Glomerular visceral epithelial cell (primary cell): Measurements from ENCODE around the gene SPI1.

Experiments used
- DNase-seq: peaks from one replicate; pipeline ENCODE4 v3.0.0-alpha.2; 2016; ENCODE audit errors: extremely low spot score

SPI1 gene

GRCh38 chr11:47378010-47378835, at the start of gene SPI1:
SPI1 (minus strand) TSS chr11:47378547; CDS start chr11:47378353, 194 bp downstream.
- DNase-seq: no peak

DNA sequence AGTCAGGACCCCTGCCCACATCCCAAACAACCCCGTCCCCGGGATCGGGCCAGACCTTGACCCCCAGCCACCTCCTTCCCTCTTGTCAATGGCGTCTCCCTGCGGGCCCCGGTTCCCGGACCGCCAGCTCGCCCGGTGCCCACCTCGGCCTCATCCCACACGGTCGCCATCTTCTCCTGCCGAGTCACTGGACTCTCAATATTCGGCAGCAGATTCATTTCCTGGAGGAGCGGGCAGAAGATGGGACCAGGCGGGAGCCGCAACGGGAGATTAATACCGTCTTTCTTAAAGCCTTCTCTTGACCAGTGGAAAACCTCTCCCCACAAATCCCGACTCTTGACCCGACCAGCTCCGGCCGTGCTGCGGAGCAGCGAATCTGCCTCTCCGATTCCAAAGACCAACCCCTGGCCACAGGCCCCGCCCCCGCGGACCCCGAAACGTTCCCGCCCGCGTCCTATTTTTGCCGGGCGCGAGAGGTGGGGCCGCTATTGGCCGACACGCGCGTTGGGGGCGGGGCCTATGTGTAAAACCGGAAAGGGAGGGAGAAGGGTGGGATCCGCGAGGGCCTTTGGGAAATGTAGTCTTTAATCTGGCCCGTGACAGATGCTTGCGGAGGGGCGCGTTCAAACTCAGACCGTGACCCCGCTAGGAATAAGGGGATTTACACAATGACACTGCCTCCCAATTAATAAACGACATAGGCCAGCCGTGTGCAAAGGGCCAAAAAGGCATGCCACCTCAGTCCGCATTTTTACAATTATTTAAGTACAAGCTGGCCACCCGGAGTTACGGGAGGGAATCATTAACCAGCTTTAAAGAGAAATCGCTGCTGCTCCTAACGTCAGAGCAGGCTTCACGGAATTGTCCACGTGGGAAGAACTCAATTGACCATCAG, 48.0 kb upstream of the SPI1 start, which contains the start of gene PSMC3:
PSMC3 (minus strand) TSS at position 378 of the 895 bp plus-strand sequence; CDS start at position 218, 160 bp downstream.
- DNase-seq: peak; percentile 97

DNA sequence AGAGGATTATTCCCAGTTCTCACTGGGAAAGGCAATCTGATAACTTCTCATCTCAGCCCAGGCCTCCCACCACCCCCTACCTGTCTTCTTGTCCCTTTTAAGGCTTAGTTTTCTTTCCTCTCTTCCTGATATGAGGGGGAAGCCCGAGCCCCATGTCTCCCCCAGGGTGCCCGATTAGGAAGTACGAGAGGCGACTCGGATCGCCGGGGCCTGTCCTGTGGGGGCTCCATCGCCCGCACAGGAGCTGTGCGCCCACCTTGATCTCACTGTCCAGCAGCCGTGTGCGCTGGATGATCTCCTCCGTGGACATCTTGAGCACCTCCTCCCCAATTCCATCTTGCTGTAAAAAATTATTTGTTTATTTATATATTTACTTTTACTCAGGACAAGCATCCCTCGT, 47.3 kb upstream of the SPI1 start:
- no peak for DNase-seq

GRCh38 chr11:47418454-47419259, 40.3 kb upstream of the SPI1 start:
- DNase-seq: no peak

DNA sequence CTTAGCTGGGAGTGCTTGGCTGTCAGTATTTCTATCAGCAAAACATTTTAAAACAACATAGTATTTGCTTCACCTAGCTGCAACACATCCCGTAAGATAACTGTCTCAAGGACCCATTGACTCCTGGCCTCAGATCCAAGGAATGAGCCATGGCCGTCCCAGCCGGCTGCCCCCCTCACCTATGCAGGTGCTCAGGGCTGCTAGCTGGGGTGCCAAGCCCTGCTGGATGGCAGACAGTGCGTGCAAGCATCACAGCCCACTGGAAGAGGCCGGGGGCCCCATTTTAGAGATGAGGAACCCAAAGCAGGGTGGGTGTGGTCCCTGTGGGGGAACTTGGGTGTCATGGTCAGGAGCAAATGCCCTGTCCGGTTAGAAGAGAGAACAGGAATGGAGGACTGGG, 39.4 kb upstream of the SPI1 start:
- DNase-seq: no peak

DNA sequence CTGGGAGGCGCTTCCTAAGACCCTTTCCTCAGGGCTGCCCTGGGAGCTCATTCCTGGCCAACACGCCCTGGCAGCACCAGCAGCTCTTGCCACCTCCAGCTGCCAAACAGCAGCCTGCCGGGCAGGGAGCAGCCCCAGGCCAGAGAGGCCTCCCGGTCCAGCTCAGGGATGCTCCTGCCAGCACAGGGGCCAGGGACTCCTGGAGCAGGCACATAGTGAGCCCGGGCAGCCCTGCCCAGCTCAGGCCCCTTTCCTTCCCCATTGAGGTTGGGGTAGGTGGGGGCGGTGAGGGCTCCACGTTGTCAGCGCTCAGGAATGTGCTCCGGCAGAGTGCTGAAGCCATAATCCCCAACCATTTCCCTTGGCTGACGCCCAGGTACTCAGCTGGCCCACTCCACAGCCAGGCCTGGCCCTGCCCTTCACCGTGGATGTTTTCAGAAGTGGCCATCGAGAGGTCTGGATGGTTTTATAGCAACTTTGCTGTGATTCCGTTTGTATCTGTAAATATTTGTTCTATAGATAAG, 37.7 kb upstream of the SPI1 start:
- peak; percentile 95 for DNase-seq

- no peak for DNase-seq
Measured at GRCh38 chr11:47415091-47415854, 36.9 kb upstream of the SPI1 start.

DNA sequence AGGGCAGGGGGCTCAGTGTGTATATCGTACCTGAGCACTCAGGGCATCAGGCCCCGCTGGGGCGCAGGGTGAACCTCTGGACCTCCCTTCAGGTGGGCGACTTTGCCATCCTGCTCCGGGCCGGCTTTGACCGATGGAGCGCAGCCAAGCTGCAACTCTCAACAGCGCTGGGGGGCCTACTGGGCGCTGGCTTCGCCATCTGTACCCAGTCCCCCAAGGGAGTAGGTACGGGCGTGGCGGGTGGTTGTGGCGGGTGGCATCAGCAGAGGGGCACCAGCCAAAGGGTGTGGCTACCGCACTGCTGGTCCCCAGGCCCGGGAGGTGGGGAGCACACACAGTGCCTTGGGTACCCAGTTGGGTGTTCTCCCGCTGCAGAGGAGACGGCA, 36.3 kb upstream of the SPI1 start:
- DNase-seq: no peak

DNA sequence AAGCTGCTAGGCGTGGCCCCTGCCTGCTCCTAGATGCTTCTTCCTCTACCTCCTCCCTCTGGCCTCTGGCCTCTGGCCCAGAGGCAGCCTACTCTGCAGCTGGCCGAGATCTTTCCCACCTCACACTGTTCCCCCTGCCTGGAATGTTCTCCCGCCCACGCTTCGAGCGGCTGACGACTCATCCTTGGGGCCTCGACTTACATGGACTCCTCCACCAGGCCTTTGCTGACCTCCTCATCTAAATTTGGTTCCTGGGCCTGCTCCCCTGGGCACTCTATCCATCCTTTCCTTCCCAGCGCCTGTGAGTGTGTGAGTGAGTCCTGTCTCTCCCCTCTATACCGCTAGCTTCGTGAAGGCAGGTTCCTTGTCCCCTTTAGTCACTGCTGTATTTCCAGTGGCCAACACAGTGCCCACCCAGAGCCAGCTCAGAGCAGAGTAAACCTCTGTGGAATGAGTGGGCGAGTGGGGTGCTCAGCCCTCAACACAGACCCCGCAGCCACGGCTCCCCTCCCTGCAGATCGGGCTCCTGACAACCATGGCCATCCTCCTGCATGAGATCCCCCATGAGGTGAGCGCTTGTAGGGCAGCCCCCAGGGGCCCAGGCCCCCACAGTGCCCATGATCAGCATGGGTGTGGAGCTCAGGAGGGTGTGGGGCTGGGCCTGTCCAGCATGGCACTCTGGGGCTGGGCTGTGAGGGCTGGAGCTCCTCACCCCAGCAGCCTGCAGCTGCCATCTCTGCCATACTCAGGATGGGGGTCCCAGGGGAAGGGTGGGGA, 35.7 kb upstream of the SPI1 start:
- peak; percentile 46 for DNase-seq

DNA sequence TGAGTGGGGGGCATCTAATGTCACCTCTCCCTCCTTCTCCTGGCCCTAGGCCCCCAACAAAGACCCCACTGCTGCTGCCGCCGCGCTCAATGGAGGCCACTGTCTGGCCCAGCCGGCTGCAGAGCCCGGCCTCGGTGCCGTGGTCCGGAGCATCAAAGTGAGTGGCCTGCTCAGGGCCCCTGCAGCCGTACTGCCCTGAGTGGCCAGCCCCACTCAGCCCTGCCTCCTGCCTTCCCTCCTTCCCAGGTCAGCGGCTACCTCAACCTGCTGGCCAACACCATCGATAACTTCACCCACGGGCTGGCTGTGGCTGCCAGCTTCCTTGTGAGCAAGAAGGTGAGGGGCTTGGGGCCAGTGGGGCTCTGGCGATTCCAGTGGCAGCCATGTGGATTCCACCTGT, 35.0 kb upstream of the SPI1 start:
- DNase-seq: no peak

DNA sequence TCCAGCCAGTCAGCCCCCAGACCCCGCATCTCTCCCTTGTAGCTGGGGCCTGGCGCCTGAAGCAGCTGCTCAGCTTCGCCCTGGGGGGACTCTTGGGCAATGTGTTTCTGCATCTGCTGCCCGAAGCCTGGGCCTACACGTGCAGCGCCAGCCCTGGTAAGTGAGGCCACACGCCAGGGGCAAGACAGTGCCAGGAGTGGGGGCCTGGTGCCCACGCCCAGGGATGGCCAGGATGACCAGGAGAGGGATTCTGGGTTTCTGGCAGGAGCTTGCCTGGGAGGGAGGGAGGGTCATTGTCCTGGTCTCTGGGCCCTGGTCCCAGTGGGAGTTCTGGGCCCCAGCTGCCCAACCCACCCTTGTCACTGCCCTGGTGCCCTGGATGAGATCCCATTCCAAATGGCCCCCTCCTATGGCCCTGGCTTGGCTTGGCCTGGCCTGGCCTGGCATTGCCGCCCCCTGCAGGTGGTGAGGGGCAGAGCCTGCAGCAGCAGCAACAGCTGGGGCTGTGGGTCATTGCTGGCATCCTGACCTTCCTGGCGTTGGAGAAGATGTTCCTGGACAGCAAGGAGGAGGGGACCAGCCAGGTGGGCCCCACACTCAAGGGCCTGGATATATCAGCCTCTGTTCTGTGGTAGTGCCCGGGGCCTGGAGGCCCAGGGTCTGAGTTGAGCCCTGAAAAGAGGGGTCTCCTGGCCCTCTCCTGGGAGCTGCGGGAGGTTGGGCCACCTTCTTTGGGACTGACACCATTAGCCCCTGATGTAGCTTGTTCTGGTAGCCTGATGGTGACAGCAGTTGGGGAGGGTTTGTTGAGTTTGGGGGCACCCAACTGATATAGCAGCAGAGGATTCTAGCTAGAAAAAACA, 33.8 kb upstream of the SPI1 start:
- DNase-seq: peak; percentile 46

- no peak for DNase-seq
Measured at GRCh38 chr11:47410370-47411264, 32.3 kb upstream of the SPI1 start.

DNA sequence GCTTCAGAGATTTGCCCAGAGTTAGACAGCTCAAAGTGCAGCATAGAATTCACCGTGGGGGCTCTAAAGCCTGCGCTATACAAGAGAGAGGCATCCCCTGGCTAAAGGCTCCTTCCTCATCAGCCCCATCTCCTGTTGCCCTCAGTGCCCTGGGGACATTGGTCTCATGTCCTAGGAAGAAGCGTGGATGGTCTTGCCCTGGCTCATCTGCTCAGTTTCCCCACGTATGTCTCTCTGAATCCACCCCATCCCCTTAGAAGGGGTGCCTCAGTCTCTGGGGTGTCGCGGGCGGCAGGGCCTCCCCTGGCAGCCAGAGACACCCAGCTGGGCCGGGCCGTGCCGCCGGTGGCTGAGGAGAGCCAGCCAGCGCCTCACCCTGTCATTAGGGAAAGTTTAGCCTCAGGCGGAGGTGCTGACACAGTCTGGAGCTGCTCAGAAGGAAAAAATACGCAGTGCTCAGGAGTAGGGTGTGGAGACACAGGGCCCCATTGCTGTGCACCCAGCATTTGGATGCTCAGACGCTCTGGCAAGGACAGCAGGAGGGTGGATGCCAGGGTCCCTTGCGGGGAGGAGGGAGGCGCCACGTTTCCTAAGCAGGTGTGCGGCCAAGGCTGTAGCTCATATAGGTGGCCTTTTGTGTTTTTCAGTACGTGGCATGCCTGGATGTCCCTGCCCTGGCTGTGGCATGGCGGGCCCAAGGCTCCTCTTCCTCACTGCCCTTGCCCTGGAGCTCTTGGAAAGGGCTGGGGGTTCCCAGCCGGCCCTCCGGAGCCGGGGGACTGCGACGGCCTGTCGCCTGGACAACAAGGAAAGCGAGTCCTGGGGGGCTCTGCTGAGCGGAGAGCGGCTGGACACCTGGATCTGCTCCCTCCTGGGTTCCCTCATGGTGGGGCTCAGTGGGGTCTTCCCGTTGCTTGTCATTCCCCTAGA, 31.4 kb upstream of the SPI1 start:
- DNase-seq: no peak

DNA sequence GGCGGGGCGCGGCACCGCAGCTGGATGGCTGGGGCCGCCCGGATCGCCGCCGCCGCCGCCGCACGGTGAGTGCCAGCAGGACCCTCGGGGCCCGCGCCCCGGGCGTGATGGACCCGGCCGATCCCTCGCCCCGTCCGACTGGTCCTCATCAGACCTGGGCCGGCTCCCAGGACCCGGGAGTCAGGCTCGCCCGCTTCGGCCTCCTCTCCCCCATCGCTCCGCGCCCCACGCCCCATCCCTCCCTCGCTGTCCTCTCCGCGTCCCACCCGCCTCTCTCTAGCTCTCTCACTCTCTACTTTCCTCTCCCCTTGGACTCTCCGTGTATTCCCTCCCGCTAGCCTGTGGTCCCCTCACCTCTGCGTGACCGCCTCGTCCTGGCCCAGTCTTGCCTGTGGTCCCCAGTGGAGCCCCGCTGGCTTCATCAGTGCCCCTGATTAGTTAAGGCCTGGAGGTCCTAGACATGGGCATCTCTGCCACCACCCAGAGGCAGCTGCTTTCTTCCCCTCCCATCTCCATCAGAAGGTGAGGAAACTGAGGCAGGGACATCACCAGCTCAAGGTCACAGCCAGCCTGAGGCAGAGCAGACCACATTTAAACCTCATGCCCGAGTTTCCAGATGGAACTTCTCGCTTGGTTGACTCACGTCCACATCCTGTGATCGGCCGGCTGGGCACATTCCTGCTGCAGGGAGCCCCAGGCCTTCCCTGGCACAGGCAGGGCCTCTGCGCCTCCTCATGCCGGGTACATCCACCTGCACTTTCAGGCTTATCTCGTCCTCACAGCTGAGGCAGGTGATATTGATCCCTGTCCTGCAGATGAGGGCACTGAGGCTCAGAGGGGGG, 30.5 kb upstream of the SPI1 start:
- DNase-seq: peak; percentile 85

- peak; percentile 97 for DNase-seq
Measured at GRCh38 chr11:47407746-47408590, 29.6 kb upstream of the SPI1 start, which contains the start of gene SLC39A13. SLC39A13 (plus strand) TSS chr11:47408590; CDS start chr11:47410095, 1,505 bp downstream.
